Stimulated activated CD4-positive, alpha-beta T cell treated with anti-CD3 and anti-CD28 coated beads, Interleukin-1b, Interleukin-23, amount 100 ng/mL, for 24 hours (primary cell): ENCODE measurements around the gene TVP23A.
"Not testable (repeated sequence)": the region's sequence is repeated elsewhere in the genome, so short reads cannot be mapped to it uniquely, and the experiment has no call there.

ENCODE experiments used
- DNase-seq, 4 experiments: peaks; one replicate each; pipeline ENCODE4 v3.0.0-alpha.2; 2020; ENCODE audit warnings: low read depth in 4 of 4, low spot score in 1 of 4

The TVP23A gene

DNA sequence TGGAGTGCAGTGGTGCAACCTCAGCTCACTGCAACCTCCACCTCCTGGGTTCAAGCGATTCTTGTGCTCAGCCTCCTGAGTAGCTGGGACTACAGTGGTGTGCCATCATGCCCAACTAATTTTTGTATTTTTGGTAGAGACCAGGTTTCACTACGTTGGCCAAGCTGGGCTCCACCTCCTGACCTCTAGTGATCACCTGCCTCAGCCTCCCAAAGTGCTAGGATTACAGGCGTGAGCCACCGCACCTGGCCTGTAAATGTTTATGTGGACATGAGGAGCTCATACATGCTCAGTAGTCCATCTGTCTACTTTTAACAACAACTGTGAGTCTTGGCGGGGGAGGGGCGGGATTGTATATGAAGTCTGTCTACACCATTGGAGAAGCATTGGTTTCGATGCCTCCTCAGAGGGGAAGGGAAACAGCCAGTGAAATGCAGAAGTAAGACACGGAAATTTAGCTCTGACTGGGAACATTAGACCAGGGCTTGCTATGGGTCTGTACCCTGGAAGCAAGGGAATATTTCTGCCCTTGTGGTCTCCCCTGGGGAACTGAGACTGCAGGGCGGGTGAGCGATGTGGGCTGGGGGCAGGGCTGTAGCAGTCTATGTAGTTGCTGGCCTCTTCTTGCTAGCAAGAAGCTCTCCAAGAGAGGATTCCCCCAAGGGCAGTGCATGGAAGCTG is 65.6 kb downstream of the TVP23A start:
- no peak for DNase-seq

DNA sequence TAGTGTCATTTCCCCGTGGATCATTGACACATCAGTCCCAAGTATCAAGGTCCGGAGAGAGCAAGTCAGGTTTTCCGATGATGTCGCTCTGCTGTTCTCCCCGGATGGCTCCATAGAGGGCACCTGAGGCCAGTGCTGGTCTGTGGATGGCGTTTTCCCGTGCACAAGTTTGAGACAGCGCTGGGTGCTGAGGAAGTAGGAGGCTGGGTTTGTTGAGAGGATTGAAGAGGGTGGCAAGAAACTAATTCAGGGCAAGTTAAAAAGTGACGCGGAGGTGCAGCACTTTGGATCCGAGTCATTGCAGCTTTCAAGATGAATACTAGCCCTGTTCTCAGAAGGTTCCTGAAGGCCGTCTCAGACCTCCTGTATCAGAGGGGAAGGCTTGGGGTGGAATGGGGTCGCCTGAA is 67.3 kb downstream of the TVP23A start:
- DNase-seq, result no peak

DNA sequence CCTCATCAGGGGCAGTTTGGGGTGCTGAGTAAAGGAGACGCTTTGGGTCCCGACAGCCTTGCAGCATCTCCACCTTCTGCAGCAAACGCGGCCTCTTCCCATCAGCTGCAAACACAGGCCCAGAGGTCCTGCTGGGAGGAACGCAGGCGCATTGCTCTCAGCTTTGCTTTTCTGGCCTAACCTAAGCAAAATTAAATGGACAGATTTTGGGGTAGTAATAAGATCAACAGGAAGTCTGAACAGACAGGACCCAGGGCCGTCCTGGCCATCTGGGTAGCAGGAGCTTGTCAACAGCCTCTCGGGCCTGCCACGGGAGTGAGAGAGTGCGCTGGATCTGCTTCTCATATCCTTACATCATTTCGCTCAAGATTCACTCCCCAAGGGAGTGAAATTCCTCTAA is 67.8 kb downstream of the TVP23A start:
- DNase-seq, result no peak

DNA sequence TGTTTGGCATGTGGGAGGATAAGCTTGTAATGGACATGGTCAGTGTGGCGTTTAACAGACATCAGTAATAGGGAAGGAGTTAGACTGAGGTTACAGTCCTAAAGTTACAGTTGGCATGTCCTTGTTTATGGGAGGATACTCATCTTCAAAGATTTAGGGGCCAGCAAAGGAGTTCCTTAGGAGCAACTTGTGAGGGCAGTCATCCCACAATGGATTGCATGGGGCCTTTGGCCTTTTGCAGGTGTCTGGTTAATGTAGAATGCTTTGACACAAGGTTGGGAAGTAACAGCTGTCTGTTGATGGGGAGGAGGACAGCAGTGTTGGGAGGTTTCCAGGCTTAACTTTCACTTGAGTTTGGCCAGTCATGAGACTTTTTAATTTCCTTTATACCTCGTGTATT is 72.8 kb downstream of the TVP23A start:
- DNase-seq, result no peak

DNA sequence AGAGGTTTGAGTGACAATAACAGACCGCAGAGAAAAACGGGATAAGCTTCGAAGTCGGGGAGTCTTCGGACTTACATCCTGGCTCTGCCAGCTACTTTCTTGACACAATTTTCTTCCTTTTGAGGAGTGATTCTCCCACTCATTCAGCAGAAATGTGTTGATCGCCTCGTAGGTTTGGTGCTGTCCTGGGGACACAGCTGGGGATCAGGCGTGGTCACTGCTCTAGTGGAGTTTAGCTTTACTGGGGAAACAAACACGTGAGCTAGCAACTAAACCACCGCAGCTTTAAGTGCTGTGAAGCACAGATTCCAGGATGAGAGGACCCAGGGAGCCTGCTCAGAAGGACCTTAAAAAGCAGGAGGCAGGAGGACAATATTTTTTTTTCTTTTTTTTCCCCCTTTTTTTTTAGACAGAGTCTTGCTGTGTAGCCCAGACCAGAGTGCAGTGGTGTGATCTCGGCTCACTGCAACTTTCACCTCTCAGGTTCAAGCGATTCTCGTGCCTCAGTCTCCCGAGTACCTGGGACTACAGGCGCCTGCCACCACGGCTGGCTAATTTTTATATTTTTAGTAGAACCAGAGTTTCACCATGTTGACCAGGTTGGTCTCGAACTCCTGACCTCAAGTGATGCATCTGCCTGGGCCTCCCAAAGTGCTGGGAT is 74.1 kb downstream of the TVP23A start:
- no peak for DNase-seq

DNA sequence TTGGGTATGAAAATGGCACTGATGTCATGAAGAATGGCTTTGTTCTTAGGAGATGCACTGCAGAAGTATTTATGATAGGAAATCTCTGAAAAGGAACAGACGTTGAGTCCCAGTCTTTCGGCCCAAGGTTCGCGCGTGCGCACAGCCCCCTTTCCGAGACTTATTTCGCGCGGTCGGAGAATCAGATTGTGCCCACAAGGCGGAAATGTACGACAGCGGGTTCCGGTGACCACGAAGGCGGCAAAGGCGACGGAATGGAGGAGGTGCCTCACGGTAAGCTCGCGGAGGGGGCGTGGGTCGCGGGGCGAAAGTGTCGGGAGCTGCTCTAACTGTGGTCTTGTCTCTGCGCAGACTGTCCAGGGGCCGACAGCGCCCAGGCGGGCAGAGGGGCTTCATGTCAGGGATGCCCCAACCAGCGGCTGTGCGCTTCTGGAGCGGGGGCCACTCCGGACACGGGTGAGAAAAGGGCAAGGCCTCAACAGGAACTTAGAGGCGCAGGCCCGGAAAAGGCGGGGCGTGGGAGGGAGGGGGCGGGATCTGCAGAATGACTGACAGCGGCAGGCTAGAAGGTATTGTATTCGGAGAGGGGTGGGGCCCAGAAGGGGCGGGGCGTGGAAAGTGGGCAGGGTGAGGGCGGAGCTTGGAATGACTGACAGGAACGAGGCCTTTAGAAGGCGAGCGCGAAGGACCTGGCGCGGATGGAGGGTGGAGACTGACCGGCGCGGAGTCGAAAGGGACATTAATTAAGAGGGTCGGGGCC is 74.8 kb downstream of the TVP23A start, which contains the start of gene NUBP1:
TSS of gene NUBP1 (plus strand) at position 233 of the 760 bp plus-strand sequence. CDS start at position 255, 22 bp downstream.
- peak; percentile 99 to 100 (median 100) for DNase-seq

DNA sequence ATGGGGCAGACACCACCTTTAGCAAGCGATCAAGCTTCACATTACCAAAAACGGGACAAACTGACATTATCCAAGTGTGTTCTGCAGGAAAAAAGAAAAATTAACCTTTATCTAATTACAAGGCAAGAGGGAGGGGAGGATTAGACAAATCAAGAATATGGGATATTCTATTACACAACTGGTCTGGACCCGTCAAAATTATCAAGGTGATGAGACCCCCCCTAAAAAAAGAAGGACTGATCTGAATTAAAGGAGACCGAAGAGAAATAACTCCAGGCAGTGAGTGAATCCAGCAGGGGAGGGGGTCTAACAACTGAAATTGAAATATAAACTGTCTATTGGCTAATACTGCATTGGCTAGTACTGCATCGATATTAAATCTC is 75.4 kb downstream of the TVP23A start:
- no peak for DNase-seq

DNA sequence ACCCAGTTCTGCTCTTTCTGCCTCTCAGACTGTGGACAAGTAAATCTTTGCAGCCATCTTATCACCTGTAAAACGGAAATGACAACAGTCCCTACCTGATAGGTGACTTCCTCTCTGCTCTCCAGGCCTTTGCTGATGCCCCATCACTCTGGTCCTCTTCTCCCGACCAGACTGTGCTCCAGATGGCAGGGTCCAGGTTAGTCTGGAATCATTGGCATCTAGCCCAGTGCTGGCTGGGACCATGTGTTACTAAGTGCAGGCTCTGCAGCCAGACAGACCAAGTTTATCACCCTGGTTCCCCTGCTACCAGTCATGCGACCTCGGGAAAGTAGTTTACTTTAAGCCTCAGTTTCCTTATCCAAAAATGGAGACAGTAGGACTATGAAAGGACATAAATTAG is 76.8 kb downstream of the TVP23A start:
- no peak for DNase-seq

DNA sequence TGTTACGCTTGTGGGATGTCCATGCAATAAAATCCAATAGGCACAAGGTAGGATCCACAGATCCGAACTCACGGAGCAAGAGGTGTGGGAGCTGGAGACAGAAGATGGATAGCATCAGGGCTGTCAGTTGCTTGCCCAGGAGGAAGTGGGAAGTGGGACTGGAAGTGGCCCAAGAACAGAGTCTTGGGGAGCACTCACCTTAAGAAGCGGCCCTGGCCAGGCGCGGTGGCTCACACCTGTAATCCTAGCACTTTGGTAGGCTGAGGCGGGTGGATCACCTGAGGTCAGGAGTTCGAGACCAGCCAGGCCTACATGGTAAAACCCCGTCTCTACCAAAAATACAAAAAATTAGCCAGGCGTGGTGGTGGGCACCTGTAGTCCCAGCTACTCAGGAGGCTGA is 77.3 kb downstream of the TVP23A start:
- DNase-seq, result not testable (repeated sequence)

DNA sequence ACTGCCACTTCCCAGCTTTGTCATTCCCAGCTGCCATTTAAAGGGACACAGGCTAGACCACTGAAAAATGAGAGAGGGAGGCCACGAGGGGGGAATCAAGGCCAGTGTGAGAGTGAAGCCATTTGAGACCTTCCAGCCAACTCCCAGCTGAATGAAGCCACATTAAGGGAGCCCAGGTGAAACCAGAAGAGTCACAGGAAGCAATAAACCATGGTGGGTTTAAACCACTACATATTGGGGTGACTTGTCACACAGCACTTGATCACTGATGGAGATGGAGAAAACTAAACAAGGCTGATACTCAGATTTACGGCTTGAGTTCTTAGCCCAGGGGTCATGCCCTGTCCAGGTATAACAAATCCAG is 77.8 kb downstream of the TVP23A start:
- DNase-seq, result no peak

DNA sequence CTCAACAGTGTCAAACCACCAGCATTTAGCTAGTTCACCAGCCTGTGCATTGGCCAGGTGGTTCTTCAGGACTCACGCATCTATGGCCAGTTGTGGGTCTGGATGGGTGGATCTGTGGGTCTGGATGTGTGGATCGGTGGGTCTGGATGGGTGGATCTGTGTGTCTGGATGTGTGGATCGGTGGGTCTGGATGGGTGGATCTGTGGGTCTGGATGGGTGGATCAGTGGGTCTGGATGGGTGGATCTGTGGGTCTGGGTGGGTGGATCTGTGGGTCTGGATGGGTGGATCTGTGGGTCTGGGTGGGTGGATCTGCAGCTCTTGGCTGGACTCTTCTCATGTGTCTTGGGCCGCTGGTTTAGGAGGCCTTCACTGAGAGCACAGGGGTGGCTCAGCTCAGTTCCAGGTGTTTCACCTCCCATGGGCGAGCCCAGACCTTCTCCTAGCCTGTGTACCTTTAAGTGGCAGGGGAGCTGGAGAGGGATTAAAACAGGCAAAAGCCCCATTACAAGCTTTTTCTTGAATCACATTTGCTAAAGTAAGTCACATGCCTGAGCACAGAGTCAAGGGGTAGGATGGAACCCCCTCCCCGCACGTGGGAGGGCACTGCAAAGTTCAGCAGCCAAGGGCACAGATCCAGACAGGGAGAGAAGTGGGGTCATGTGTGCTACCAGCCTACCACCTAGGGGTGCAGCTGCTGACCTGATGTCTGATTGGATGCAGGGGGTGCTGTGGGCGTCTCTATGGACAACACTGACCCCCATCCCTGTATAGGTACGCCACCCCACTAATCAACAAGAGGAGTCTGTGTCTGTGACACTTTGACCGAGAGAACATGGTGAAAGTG is 78.4 kb downstream of the TVP23A start:
- DNase-seq, result no peak

DNA sequence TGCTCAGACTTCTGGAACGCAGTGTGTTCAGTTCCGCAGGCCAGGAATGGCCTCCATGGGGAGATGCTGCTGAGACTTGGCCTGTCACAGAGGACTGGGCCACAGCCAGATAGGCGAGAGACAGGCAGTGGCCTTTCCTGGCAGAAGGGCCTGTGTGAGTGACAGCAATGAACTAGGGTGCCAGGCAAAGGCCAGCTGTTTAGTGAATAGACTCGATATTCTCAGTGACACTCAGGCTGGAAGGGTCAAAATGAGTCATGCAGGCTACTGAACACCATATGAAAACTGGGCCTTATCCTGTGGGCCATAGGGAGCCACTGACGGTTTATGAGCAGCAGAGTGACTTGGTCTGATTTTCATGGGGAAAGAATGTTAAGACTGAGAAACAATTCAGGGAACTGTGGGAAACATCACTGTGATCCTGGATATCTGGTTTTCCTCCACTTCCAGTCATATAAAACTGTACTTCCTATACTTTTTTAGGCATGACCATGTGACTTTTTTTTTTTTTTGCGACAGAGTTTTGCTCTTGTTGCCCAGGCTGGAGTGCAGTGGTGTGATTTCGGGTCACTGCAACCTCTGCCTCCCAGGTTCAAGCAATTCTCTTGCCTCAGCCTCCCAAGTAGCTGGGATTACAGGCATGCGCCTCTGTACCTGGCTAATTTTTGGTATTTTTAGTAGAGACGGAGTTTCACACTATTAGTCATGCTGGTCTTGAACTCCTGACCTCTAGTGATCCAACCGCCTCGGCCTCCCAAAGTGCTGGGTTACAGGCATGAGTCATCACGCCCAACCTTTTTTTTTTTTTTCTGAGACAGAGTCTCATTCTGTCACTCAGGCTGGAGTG is 80.1 kb downstream of the TVP23A start:
- peak in 1 of 4 experiments; percentile 47 for DNase-seq

DNA sequence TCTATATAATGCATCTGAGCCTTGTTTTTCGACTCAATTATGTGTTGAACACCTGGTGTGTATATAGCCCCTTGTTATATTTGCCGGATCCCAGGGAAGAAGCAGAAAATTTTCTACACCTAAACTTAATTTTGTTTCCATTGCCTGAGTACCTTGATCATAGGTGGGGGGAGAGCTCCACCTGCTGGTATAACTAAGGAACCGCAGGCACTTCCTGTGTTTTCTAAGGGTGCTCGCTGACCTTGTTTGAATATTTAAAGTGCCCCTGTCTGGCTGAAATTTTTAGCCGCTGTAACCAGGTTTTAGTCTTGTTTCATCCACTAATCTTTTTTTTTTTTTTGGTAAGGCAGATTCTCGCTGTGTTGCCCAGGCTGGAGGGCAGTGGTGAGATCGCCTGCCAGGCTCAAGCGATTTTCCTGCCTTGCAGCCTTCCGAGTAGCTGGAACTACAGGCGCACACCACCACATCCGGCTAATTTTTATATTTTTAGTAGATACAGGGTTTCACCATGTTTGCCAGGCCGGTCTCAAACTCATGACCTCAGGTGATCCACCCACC is 81.4 kb downstream of the TVP23A start:
- peak; percentile 40 to 50 (median 42) for DNase-seq

DNA sequence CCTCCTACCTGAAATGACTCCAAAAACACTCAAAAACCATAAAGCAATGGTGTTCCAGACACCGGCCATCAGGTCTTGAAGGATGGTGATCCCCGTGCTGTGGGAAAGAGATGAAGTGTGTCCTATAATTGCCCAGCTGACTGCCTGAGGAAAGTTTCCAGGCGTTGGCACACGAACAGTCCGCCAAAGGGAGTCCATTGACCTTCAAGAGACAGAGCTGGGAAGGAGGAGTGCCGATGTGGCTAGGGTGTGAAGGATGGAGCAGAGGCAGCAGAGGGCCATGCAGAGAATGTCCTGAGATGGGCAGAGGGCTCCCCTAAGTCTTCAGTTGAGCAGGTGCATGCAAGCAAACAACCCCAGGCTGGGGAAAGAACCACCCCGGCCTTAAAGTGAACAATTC is 86.8 kb downstream of the TVP23A start:
- DNase-seq, result no peak

DNA sequence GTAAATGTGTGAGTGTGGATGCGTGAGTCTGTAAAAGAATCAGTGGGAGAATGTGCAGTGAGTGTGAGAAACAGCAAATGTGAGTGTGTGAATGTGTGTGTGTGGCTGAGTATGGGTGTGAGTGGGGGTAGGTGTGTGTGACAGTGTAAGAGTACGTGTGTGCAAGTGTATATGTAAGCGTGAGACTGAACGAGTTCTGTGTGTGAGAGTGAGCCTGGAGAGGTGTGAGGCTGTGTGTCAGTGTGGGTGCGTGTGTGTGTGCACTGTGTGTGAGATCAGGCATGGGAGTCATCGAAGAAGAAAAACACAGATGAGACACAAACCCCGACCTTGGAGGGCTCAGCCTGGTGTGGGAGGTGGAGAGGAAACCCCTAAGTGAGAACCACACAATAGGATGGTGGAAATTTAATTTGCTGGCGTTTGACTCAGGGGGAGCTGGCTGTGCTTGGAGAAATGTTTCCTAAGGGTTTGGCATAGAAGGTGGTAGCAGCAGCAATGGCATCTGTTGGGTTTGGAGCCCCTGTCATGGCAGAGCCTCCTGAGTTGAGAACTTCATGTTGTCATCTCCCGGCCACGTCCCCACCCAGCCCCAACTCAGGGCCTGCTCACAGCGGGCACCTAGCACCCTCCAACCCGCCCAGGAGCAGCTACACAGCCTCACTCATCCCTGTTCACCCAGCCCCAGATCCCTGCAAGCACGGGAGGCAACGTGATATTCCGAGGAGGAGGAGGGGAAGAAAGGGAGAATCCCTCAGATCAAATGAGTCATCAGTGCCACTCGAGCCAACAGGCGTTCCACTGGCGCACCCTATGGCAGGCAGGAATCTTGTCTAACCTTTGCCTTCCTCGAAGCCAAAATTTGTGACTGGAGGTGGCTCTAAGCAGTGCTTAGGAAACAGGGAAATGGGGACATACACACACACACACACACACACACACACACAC is 89.2 kb downstream of the TVP23A start:
- no peak for DNase-seq

DNA sequence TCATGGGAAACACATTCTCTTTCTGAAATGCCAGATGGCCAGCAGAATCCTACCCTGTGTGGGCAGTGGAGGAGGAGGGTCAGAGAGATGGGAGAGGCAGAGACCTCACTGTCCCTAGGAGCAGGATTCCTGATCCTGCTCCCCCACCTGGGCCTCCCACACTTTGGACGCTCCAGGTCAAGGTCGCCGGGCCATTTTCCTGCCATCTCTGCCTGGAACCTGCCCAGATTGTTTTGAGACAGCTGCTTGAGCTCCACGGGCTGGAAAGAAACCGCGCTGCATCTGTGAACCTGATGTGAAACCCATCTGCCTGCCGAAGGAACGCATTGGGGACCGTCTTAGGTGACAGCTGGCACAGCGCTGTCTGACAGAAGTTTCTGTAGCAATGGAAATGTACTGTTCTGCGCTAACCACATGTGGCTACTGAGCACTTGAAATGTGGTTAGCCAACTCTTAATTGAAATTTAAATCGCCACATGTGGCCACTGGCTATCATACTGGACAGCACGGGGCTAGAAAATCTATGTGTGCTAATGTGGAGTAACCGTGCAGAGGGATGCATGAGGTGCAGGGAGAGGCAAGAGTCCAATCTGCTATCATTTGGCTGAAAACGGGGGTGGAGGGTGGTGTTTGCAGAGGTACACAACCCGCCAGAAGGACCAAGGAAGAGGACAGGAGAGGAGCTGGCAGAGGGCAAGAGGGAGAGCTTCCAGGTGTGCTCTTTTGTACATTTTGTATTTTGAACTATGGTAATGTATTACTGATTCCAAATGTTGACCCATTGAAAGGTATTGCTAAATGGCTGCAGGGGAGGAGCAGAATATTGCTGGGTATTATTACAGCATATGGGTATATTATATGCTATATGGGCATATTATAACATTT is 90.3 kb downstream of the TVP23A start:
- no peak for DNase-seq
